PFSK-1 (cell line): ENCODE results near the gene GSTA1.

ENCODE experiments used
- REST ChIP-seq, 2 experiments: IDR thresholded peaks; 2 replicates each; pipeline versions ENCODE4 v1.6.1 to v1.8.0; 2011 to 2012; ENCODE audit warnings: low read depth in 2 of 2, low read length in 2 of 2, control low read depth in 1 of 2, inconsistent platforms in 1 of 2, mild to moderate bottlenecking in 1 of 2, moderate library complexity in 1 of 2; ENCODE audit not compliant: insufficient read depth in 1 of 2
- TAF1 ChIP-seq: IDR thresholded peaks from 2 replicates; pipeline ENCODE4 v1.6.1; 2012; ENCODE audit warnings: low read length, control low read depth, borderline replicate concordance; ENCODE audit not compliant: insufficient read depth

GRCh38 chr6:52745764-52746201 is 57.8 kb downstream of the GSTA1 start:
- no peak for TF ChIP-seq REST (IDR thresholded peaks at IDR 0.05; ENCODE audit: insufficient read depth in 1 of 2, low read depth in 2 of 2, low read length in 2 of 2)
- no peak for TF ChIP-seq TAF1
